Spleen (tissue), 11 donors: ENCODE data around the gene ETV1. TPM values are rescaled to one million over a fixed set of nuclear protein-coding genes. Genes with fewer than 3 reads are reported as not detected.

ENCODE experiments used
- DNase-seq: peaks from one replicate; pipeline ENCODE4 v3.0.0-alpha.2; 2020
- H3K27ac ChIP-seq, 8 donors: fragments of 200-600 bp; sonication (generic) in 7 of 8; 1 replicate in 4 of 8; 2 replicates in 4 of 8; pipeline versions ENCODE4 v1.5.0 to v1.8.0; 2016 to 2021; ENCODE audit warnings: inconsistent platforms in 4 of 8, mild to moderate bottlenecking in 4 of 8, moderate library complexity in 1 of 8
- H3K27me3 ChIP-seq, 7 donors: fragments of 200-600 bp; sonication (generic) in 6 of 7; replicated peaks in 1 of 7; 1 replicate in 4 of 7; 2 replicates in 3 of 7; pipeline versions ENCODE4 v1.5.0 to v1.8.0; 2016 to 2021; ENCODE audit warnings: inconsistent platforms in 3 of 7, mild to moderate bottlenecking in 1 of 7
- H3K36me3 ChIP-seq, 6 donors: fragments of 200-600 bp; sonication (generic) in 5 of 6; 1 replicate in 4 of 6; 2 replicates in 2 of 6; pipeline versions ENCODE4 v1.5.0 to v1.8.0; 2016 to 2021; ENCODE audit warnings: inconsistent platforms in 2 of 6
- H3K4me1 ChIP-seq, 6 donors: fragments of 200-600 bp; sonication (generic) in 5 of 6; 1 replicate in 3 of 6; 2 replicates in 3 of 6; pipeline versions ENCODE4 v1.5.0 to v1.8.0; 2016 to 2021; ENCODE audit warnings: inconsistent platforms in 3 of 6
- H3K4me3 ChIP-seq, 8 donors: fragments of 200-600 bp; sonication (generic) in 7 of 8; 1 replicate in 4 of 8; 2 replicates in 4 of 8; pipeline versions ENCODE4 v1.5.0 to v1.8.0; 2016 to 2021; ENCODE audit warnings: inconsistent platforms in 4 of 8, mild to moderate bottlenecking in 4 of 8, moderate library complexity in 2 of 8
- H3K9me3 ChIP-seq, 8 donors: fragments of 200-600 bp; sonication (generic) in 7 of 8; 1 replicate in 4 of 8; 2 replicates in 4 of 8; pipeline versions ENCODE4 v1.5.0 to v1.8.0; 2016 to 2021; ENCODE audit warnings: inconsistent platforms in 4 of 8
- CTCF ChIP-seq, 11 experiments: fragments of 200-600 bp in 7 of 11; fragments of 450-650 bp in 4 of 11; sonication (generic) in 4 of 11; IDR thresholded peaks in 8 of 11; conservative IDR thresholded peaks in 3 of 11; 1 replicate in 7 of 11; 2 replicates in 4 of 11; pipeline versions ENCODE4 v1.4.0 to v1.8.0; 2016 to 2021; ENCODE audit warnings: antibody characterized with exemption in 11 of 11, inconsistent platforms in 4 of 11, mild to moderate bottlenecking in 1 of 11
- POLR2A ChIP-seq, 3 donors: fragments of 450-650 bp; IDR thresholded peaks; one replicate each; pipeline ENCODE4 v1.5.1; 2017; ENCODE audit warnings: antibody characterized with exemption in 3 of 3, mild to moderate bottlenecking in 1 of 3
- POLR2AphosphoS5 ChIP-seq, 3 donors: sonication (generic); formaldehyde crosslinking; IDR thresholded peaks; one replicate each; pipeline ENCODE4 v1.5.1; 2017; ENCODE audit warnings: antibody characterized with exemption in 3 of 3
- WGBS, 5 donors: extraction: QIAGEN DNeasy Blood & Tissue Kit in 3 of 5; methylation state at CpG; one replicate each; pipeline versions ENCODE4 v1.1.5 to v1.1.7; 2013 to 2018; 5-methylcytosine and 5-hydroxymethylcytosine counted together
- intact Hi-C: fragments of 100-400 bp; cut with DNase I; formaldehyde crosslinking; loops from one replicate; pipeline ENCODE4 v1.15.0; 2023; ENCODE audit warnings: low total_unique reads
- polyA plus RNA-seq, 3 donors: library from polyadenylated mRNA; stranded (reverse); fragments of 200-250 nt; gene quantifications; one replicate each; pipeline ENCODE4 v1.2.1, GENCODE V29; 2013
- total RNA-seq, 7 donors: library from RNA; depleted of rRNA in 3 of 7; stranded (reverse); fragments of >200 nt in 3 of 7; fragmentation: NEBNext Ultra II Directional in 4 of 7; extraction: Animal tissue kit (Norgen Biotek cat#: 25700) in 4 of 7; gene quantifications; one replicate each; pipeline versions ENCODE4 v1.1.0 to v1.2.1, GENCODE V29; 2016 to 2021
- donor health status: healthy with polysubstance abuse.
- donor health status: DM: no; HTN: no; CAD: no; lungs with moderate emphysema.
- donor health status: DM: no; HTN: no; CAD: no.
- donor health status: Bipolar disorder and iron deficiency.
- donor health status: healthy.
- donor health status: DM: no; HTN: no; CAD: no.
- donor health status: DM: yes; HTN: yes; CAD: no.

ETV1 gene
- total and polyA plus RNA-seq, 10 donors, result 1.5 to 20.0 (median 7.2) TPM

DNA sequence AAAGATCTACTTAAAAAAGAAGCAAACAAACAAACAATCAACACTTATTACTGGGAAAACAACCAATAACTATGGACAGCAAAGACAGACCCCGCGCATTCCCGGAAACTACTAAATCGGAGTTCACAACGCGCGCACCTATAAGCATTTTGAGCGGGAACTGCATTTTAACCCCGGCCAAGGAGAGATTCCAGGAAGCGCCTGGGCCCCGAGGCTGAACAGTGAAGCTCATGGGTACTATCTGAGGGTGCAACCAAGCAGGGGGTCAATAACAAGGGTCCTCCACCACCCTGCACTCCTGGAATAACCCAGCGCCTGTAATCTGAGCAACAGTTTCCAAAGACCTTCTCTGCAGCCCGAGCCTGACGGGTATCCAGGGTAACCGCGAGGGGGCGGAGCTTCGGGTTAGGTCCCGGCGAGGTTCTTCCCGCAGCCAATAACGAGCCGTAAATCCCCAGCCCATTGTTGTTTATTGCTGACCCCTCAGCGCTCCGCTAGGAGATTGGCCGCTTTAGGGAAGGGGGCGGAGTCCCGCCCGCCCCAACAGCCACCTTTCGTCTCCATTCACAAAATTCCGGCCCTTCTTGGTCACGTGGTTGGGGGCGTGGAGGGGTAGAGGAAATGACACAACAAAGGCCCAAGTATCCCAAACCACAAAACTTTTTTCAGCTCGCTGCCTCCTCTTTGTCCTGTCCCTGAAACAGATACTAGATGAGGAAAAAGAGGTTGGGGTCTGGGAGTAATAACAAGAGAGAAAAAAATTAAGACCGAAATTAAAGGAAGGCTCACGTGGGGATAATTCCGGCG is 1.7 kb upstream of the ETV1 start:
- WGBS, 5 donors, result 1 to 2% (median 1%) methylated on average over 34 to 38 of the region's 38 CpGs
- no peak for TF ChIP-seq POLR2A (IDR thresholded peaks at IDR 0.05)
- peak in 1 of 11 experiments; percentile 24 for TF ChIP-seq CTCF (IDR thresholded peaks at IDR 0.05 in 8 of 11, conservative IDR thresholded peaks at IDR 0.05 in 3 of 11)
- TF ChIP-seq POLR2AphosphoS5 (IDR thresholded peaks at IDR 0.05), result peak; percentile 56 to 79 (median 64)

DNA sequence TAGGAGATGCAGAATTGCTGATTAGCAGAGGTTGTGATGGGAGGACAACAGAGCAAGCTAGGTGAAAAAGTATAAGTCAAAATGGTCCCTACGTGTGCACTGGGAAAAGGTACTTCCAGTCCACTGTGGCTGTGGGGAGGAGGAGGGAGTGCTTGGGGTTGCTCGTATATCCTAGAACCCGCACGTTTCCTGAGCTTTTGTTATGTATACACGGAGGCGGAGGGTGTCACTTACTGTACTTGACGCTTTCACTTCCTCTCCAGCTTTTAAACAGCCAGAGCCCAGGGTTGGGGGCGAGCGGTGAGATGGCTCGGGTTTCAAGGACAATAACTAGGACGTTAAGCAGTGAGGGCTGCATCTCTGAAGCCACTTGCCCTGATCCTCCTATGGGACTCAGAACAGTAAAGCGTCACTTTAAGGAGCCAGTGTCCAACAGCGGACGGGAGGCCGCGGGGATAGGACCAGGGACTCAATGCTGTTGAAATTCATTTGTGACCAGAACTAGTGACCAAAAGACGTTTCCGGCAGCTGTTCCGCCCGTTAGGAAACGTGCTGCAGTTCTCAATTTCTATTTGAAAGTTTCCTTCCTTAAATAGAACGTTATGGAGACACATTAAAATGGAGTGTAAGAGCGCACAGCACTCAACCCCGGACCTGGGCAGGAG is 985 bp upstream of the ETV1 start:
- Histone ChIP-seq H3K36me3 (no peaks in the 10 kb centered on the region), H3K27ac (peak overlapping the region; percentile 71 to 88 (median 85)), H3K27me3 (peaks cover 0 to 46% (median 11%) of the 10 kb centered on the region in 7 donors), H3K9me3 (no peaks in the 10 kb centered on the region), H3K4me3 (peak overlapping the region; percentile 48 to 83 (median 59)), H3K4me1 (peaks cover 3 to 38% (median 23%) of the 10 kb centered on the region in 6 donors)
- DNase-seq, result peak; percentile 68
- intact Hi-C loops, result no loop called here
- TF ChIP-seq POLR2AphosphoS5 (IDR thresholded peaks at IDR 0.05) (peak in 2 of 3 donors; percentile 1 to 41), CTCF (IDR thresholded peaks at IDR 0.05 in 8 of 11, conservative IDR thresholded peaks at IDR 0.05 in 3 of 11) (no peak), POLR2A (IDR thresholded peaks at IDR 0.05) (no peak)
- 0 to 2% (median 1%) methylated on average over 24 of the region's 24 CpGs for WGBS, 5 donors

More for the DNA sequence above, 1.7 kb upstream of the ETV1 start:
- H3K27ac ChIP-seq, result peak overlapping the region; percentile 71 to 88 (median 85)
- peak; percentile 90 for DNase-seq
- peaks cover 0 to 45% (median 11%) of the 10 kb centered on the region in 7 donors for H3K27me3 ChIP-seq
- H3K36me3 ChIP-seq, result no peaks in the 10 kb centered on the region
- no peaks in the 10 kb centered on the region for H3K9me3 ChIP-seq
- peak overlapping the region; percentile 48 to 83 (median 59) for H3K4me3 ChIP-seq
- intact Hi-C loops, result no loop called here
- H3K4me1 ChIP-seq, result peaks cover 3 to 38% (median 23%) of the 10 kb centered on the region in 6 donors

- Histone ChIP-seq H3K36me3 (no peaks in the 10 kb centered on the region), H3K4me1 (peaks cover 3 to 38% (median 23%) of the 10 kb centered on the region in 6 donors), H3K9me3 (no peaks in the 10 kb centered on the region), H3K4me3 (peak overlapping the region; percentile 48 to 83 (median 59)), H3K27me3 (peaks cover 0 to 46% (median 11%) of the 10 kb centered on the region in 7 donors), H3K27ac (peak overlapping the region; percentile 71 to 88 (median 85))
- WGBS, 5 donors, result 0 to 4% (median 1%) methylated on average over 12 to 13 of the region's 13 CpGs
- DNase-seq, result no peak
- intact Hi-C loops, result no loop called here
- TF ChIP-seq CTCF (IDR thresholded peaks at IDR 0.05 in 8 of 11, conservative IDR thresholded peaks at IDR 0.05 in 3 of 11) (no peak), POLR2A (IDR thresholded peaks at IDR 0.05) (no peak), POLR2AphosphoS5 (IDR thresholded peaks at IDR 0.05) (no peak)
Observed at GRCh38 chr7:13989949-13990305, 461 bp upstream of the ETV1 start.

GRCh38 chr7:13988731-13989125 is 738 bp downstream of the ETV1 start:
- H3K36me3 ChIP-seq, result no peaks in the 10 kb centered on the region
- peaks cover 0 to 46% (median 11%) of the 10 kb centered on the region in 7 donors for H3K27me3 ChIP-seq
- TF ChIP-seq POLR2AphosphoS5 (IDR thresholded peaks at IDR 0.05) (no peak), CTCF (IDR thresholded peaks at IDR 0.05 in 8 of 11, conservative IDR thresholded peaks at IDR 0.05 in 3 of 11) (no peak), POLR2A (IDR thresholded peaks at IDR 0.05) (no peak)
- 3 to 9% (median 3%) methylated on average over 5 of the region's 5 CpGs for WGBS, 5 donors
- peak overlapping the region; percentile 48 to 83 (median 59) for H3K4me3 ChIP-seq
- peak overlapping the region in 7 of 8 donors; percentile 80 to 88 (median 86) for H3K27ac ChIP-seq
- intact Hi-C loops, result no loop called here
- H3K9me3 ChIP-seq, result no peaks in the 10 kb centered on the region
- peaks cover 3 to 38% (median 23%) of the 10 kb centered on the region in 6 donors for H3K4me1 ChIP-seq
- DNase-seq, result no peak
